Central memory CD8-positive, alpha-beta T cell (primary cell): ENCODE measurements around the gene PSME2.

ENCODE experiments used
- ATAC-seq: fragments of 150-1000 bp; cut with Tn5 transposase; replicated peaks from 2 replicates; pipeline ENCODE4 v1.10.0; 2022; ENCODE audit warnings: mild to moderate bottlenecking, moderate FRiP score, moderate number of reproducible peaks; ENCODE audit not compliant: poor library complexity, severe bottlenecking; ENCODE audit errors: extremely low read depth
- DNase-seq, 2 donors: peaks; one replicate each; pipeline ENCODE4 v3.0.0; 2021; ENCODE audit warnings: low spot score in 2 of 2
- H3K27ac Mint-ChIP-seq: one replicate; pipeline ENCODE4 v1.8.0; 2022; ENCODE audit warnings: low read depth, mild to moderate bottlenecking, moderate library complexity, mixed read lengths
- H3K27me3 Mint-ChIP-seq: one replicate; pipeline ENCODE4 v1.8.0; 2022; ENCODE audit warnings: mixed read lengths
- H3K36me3 Mint-ChIP-seq: one replicate; pipeline ENCODE4 v1.8.0; 2022; ENCODE audit warnings: mild to moderate bottlenecking, moderate library complexity, mixed read lengths; ENCODE audit not compliant: insufficient read depth
- H3K4me1 Mint-ChIP-seq: one replicate; pipeline ENCODE4 v1.8.0; 2022; ENCODE audit warnings: mixed read lengths
- H3K4me3 Mint-ChIP-seq: one replicate; pipeline ENCODE4 v1.8.0; 2022; ENCODE audit warnings: mild to moderate bottlenecking, moderate library complexity, mixed read lengths
- H3K9me3 Mint-ChIP-seq: one replicate; pipeline ENCODE4 v1.8.0; 2022; ENCODE audit warnings: mixed read lengths

The PSME2 gene

GRCh38 chr14:24135584-24135833, 10.9 kb downstream of the PSME2 start:
- Mint-ChIP-seq H3K4me1 (peaks cover 51% of the 10 kb centered on the region), H3K27me3 (no peaks in the 10 kb centered on the region), H3K36me3 (peaks cover 12% of the 10 kb centered on the region), H3K9me3 (no peaks in the 10 kb centered on the region), H3K27ac (peak overlapping the region; percentile 89), H3K4me3 (peak overlapping the region; percentile 90)
- ATAC-seq, result no peak
- DNase-seq, result no peak

DNA sequence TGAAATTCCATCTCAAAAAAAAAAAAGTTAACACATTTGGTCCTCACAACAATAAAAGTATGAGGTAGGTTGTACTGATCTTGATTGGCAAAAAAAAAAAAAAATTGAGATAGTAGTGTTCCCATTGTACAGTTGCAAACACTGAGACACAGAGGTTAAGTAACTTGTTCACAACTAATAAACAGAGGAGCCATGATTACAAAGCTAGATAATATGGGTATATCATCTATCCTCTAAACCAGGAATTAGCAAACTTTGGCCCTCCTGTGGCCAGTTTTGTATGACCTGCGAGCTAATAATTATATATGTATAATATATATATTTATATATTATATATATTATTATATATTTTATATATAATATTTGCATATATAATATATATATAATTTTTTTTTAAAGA, 12.7 kb downstream of the PSME2 start:
- ATAC-seq (no peak), DNase-seq (no peak)
- no peak overlapping the region for H3K27ac Mint-ChIP-seq
- H3K4me1 Mint-ChIP-seq, result peaks cover 41% of the 10 kb centered on the region
- no peaks in the 10 kb centered on the region for H3K9me3 Mint-ChIP-seq
- H3K4me3 Mint-ChIP-seq, result no peak overlapping the region
- H3K27me3 Mint-ChIP-seq, result no peaks in the 10 kb centered on the region
- H3K36me3 Mint-ChIP-seq, result peaks cover 13% of the 10 kb centered on the region

- H3K36me3 Mint-ChIP-seq, result peaks cover 10% of the 10 kb centered on the region
- no peak overlapping the region for H3K27ac Mint-ChIP-seq
- H3K9me3 Mint-ChIP-seq, result no peaks in the 10 kb centered on the region
- DNase-seq, result no peak
- peaks cover 38% of the 10 kb centered on the region for H3K4me1 Mint-ChIP-seq
- ATAC-seq, result no peak
- no peak overlapping the region for H3K4me3 Mint-ChIP-seq
- H3K27me3 Mint-ChIP-seq, result no peaks in the 10 kb centered on the region
These were observed 13.4 kb downstream of the PSME2 start for GRCh38 chr14:24132976-24133375.

GRCh38 chr14:24132061-24132685, 14.2 kb downstream of the PSME2 start:
- H3K36me3 Mint-ChIP-seq, result peaks cover 9% of the 10 kb centered on the region
- DNase-seq, result no peak
- H3K4me1 Mint-ChIP-seq, result peaks cover 32% of the 10 kb centered on the region

GRCh38 chr14:24131549-24131966, 14.9 kb downstream of the PSME2 start:
- H3K36me3 Mint-ChIP-seq, result peaks cover 3% of the 10 kb centered on the region
- peaks cover 26% of the 10 kb centered on the region for H3K4me1 Mint-ChIP-seq
- H3K27me3 Mint-ChIP-seq, result no peaks in the 10 kb centered on the region
- H3K9me3 Mint-ChIP-seq, result no peaks in the 10 kb centered on the region
- ATAC-seq, result no peak
- no peak for DNase-seq
- H3K4me3 Mint-ChIP-seq, result no peak overlapping the region
- no peak overlapping the region for H3K27ac Mint-ChIP-seq

More at GRCh38 chr14:24132061-24132685, 14.2 kb downstream of the PSME2 start:
- Mint-ChIP-seq H3K27me3 (no peaks in the 10 kb centered on the region), H3K4me3 (peak overlapping the region; percentile 41), H3K9me3 (no peaks in the 10 kb centered on the region), H3K27ac (no peak overlapping the region)
- ATAC-seq, result no peak

DNA sequence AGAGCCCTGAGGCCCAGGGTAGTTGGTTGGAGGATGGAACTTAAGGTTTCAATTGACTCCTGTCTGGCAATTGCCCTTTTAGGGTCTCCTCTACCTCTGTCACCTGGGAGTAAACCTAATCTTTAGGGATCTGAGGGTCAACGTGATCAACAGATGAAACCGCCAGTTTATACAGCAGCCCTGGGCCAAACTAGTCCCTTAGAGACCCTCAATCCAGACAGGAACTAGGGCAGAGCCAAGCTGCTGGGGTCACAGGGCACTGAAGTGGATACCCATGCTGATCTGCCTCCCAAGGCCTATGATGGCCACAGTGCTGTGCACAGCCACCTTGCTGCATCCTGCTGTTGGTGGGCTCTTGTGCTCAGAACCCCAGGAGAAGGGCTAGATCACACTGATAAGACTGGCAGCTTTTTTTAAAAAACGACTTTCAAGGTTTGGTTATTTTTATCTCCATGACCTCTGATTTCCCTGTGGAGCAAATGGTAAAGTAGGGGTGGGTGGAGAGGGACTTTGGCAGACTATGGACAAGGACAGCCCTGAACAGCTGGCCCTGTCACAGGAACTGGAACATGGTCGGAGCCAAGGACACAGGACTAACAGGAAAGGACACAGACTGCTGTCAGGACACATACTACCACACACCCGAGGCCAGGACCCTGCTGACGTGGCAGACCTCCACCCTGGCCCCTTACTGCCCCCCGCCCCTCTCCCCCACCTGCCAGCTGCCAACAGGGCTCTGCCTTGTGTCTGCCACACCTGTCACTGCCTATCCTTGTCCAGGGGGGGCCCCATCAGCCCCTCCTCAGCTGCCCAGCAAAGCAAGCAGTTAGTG, 15.5 kb downstream of the PSME2 start:
- H3K27me3 Mint-ChIP-seq, result no peaks in the 10 kb centered on the region
- H3K4me1 Mint-ChIP-seq, result peaks cover 25% of the 10 kb centered on the region
- H3K4me3 Mint-ChIP-seq, result no peak overlapping the region
- H3K36me3 Mint-ChIP-seq, result peaks cover 3% of the 10 kb centered on the region
- no peak overlapping the region for H3K27ac Mint-ChIP-seq
- H3K9me3 Mint-ChIP-seq, result no peaks in the 10 kb centered on the region
- no peak for DNase-seq
- ATAC-seq, result no peak

GRCh38 chr14:24130380-24130716, 16.1 kb downstream of the PSME2 start, which contains the start of gene FITM1:
Gene FITM1 (plus strand): TSS chr14:24130659. CDS start chr14:24131564, 905 bp downstream.
- no peaks in the 10 kb centered on the region for H3K9me3 Mint-ChIP-seq
- peaks cover 3% of the 10 kb centered on the region for H3K36me3 Mint-ChIP-seq
- ATAC-seq (no peak), DNase-seq (no peak)
- H3K27ac Mint-ChIP-seq, result no peak within 1 kb of the TSS
- no peaks in the 10 kb centered on the region for H3K27me3 Mint-ChIP-seq
- H3K4me1 Mint-ChIP-seq, result peaks cover 20% of the 10 kb centered on the region
- H3K4me3 Mint-ChIP-seq, result no peak within 1 kb of the TSS

- Mint-ChIP-seq H3K4me1 (peaks cover 14% of the 10 kb centered on the region), H3K4me3 (no peak overlapping the region), H3K36me3 (peaks cover 3% of the 10 kb centered on the region), H3K9me3 (no peaks in the 10 kb centered on the region), H3K27ac (no peak overlapping the region), H3K27me3 (no peaks in the 10 kb centered on the region)
- DNase-seq (no peak), ATAC-seq (no peak)
These were observed 16.9 kb downstream of the PSME2 start for GRCh38 chr14:24129410-24129998.

GRCh38 chr14:24127673-24128072, 18.7 kb downstream of the PSME2 start:
- DNase-seq, result no peak
- Mint-ChIP-seq H3K27ac (no peak overlapping the region), H3K4me3 (no peak overlapping the region)

GRCh38 chr14:24126939-24127338, 19.5 kb downstream of the PSME2 start:
- peaks cover 17% of the 10 kb centered on the region for H3K36me3 Mint-ChIP-seq
- no peak overlapping the region for H3K4me3 Mint-ChIP-seq
- DNase-seq (no peak), ATAC-seq (no peak)
- no peak overlapping the region for H3K27ac Mint-ChIP-seq
- H3K27me3 Mint-ChIP-seq, result no peaks in the 10 kb centered on the region
- no peaks in the 10 kb centered on the region for H3K9me3 Mint-ChIP-seq
- H3K4me1 Mint-ChIP-seq, result peaks cover 3% of the 10 kb centered on the region

More at GRCh38 chr14:24127673-24128072, 18.7 kb downstream of the PSME2 start:
- H3K36me3 Mint-ChIP-seq, result peaks cover 10% of the 10 kb centered on the region
- peaks cover 11% of the 10 kb centered on the region for H3K4me1 Mint-ChIP-seq
- H3K9me3 Mint-ChIP-seq, result no peaks in the 10 kb centered on the region
- ATAC-seq, result no peak
- H3K27me3 Mint-ChIP-seq, result no peaks in the 10 kb centered on the region

DNA sequence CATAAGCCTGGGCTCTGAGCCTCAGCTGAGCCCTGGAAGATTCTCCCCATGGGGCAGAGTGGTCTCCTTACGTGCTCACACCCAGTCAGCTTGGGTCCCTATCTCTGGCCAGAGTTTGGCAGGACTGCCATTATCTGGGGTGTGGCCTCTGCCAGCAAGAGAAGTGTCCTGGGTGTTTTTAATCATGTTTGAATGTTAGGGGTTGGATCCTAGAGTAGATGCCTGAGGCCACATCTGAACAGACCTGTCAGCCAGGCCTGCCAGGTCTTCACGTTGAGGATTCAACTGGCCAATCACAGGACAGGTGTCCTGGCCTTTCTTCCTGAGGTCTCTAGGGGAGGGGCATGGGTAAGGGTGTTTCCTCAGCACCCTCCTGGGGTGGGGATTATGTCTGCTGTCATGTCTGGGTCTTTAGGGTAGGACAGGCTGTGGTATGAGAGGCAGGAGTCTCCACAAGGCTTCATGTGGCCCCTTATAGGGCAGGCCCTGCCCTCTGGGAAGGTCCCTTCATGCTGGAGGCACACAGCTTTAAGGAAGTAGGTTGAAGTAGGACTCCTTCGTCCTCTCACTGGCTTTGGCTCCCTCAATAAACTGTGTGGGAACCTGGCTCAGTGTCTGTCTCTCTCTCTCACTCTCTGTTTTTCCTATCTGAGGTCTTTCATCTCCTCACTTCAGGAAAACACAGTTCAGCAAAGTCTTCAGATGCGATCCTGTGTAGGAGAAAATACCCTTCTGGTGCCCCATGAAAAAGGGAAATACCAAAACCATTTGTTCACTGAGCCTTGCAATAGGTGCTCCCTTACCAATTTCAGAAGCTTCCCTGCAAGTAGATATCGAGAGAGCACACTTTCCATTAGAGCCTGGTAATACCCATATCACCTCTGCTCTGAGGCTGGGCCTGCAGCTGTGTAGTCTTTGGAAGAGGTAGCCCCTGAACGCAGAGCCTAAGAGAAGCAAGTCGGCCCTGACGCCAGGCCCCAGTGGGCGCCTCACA, 22.7 kb downstream of the PSME2 start:
- Mint-ChIP-seq H3K27ac (no peak overlapping the region), H3K27me3 (no peaks in the 10 kb centered on the region), H3K36me3 (peaks cover 42% of the 10 kb centered on the region), H3K9me3 (no peaks in the 10 kb centered on the region), H3K4me3 (no peak overlapping the region), H3K4me1 (peaks cover 1% of the 10 kb centered on the region)
- DNase-seq (no peak), ATAC-seq (no peak)

- no peak for ATAC-seq
These were observed 23.5 kb downstream of the PSME2 start for GRCh38 chr14:24122898-24123297.

More at GRCh38 chr14:24122898-24123297, 23.5 kb downstream of the PSME2 start:
- H3K27ac Mint-ChIP-seq, result no peak overlapping the region
- DNase-seq, result no peak
- H3K4me3 Mint-ChIP-seq, result no peak overlapping the region
- H3K4me1 Mint-ChIP-seq, result peaks cover 6% of the 10 kb centered on the region
- no peaks in the 10 kb centered on the region for H3K9me3 Mint-ChIP-seq
- H3K27me3 Mint-ChIP-seq, result no peaks in the 10 kb centered on the region
- H3K36me3 Mint-ChIP-seq, result peaks cover 46% of the 10 kb centered on the region
